HepG2 (cell line): ENCODE results near the gene MILR1. TPM values are rescaled to one million over a fixed set of nuclear protein-coding genes. Genes with fewer than 3 reads are reported as not detected.

Experiments
- ARID2 ChIP-seq: sonication (generic); formaldehyde crosslinking; IDR thresholded peaks from 2 replicates; pipeline ENCODE4 v1.8.1; 2022; ENCODE audit warnings: mild to moderate bottlenecking, missing genetic modification reagents, borderline replicate concordance
- CREB3 ChIP-seq: sonication (generic); formaldehyde crosslinking; IDR thresholded peaks from 2 replicates; pipeline ENCODE4 v1.5.0; 2020; ENCODE audit warnings: missing genetic modification reagents
- FLYWCH1 ChIP-seq: sonication (generic); formaldehyde crosslinking; IDR thresholded peaks from 2 replicates; pipeline ENCODE4 v1.8.1; 2023; ENCODE audit warnings: mild to moderate bottlenecking, missing genetic modification reagents
- HDAC1 ChIP-seq: sonication (generic); formaldehyde crosslinking; IDR thresholded peaks from 2 replicates; pipeline ENCODE4 v1.5.1; 2020; ENCODE audit warnings: mild to moderate bottlenecking, missing genetic modification reagents
- KLF16 ChIP-seq, 2 experiments: sonication (generic) in 1 of 2; formaldehyde crosslinking in 1 of 2; IDR thresholded peaks; 2 replicates each; pipeline versions ENCODE4 v1.6.1 to v1.8.0; 2016 to 2023; ENCODE audit warnings: missing genetic modification reagents in 2 of 2, missing compliant biosample characterization in 1 of 2
- MTA3 ChIP-seq: sonication (generic); formaldehyde crosslinking; IDR thresholded peaks from 2 replicates; pipeline ENCODE4 v1.4.0; 2020; ENCODE audit warnings: missing genetic modification reagents
- NCOA5 ChIP-seq: sonication (generic); formaldehyde crosslinking; IDR thresholded peaks from 2 replicates; pipeline ENCODE4 v1.4.0; 2020; ENCODE audit warnings: missing genetic modification reagents
- SAP130 ChIP-seq: IDR thresholded peaks from 2 replicates; pipeline ENCODE4 v1.6.1; 2016; ENCODE audit warnings: low read depth
- SMARCE1 ChIP-seq: fragments of 450-650 bp; IDR thresholded peaks from 2 replicates; pipeline ENCODE4 v1.6.1; 2017; ENCODE audit warnings: borderline replicate concordance
- STAG1 ChIP-seq: sonication (generic); formaldehyde crosslinking; IDR thresholded peaks from 2 replicates; pipeline ENCODE4 v1.4.0; 2020; ENCODE audit warnings: missing genetic modification reagents
- TAF1 ChIP-seq: sonication (generic); formaldehyde crosslinking; IDR thresholded peaks from 2 replicates; pipeline ENCODE4 v1.4.0; 2020; ENCODE audit warnings: missing genetic modification reagents
- ZBTB38 ChIP-seq: sonication (generic); formaldehyde crosslinking; IDR thresholded peaks from 2 replicates; pipeline ENCODE4 v1.5.1; 2020; ENCODE audit warnings: mild to moderate bottlenecking, missing genetic modification reagents
- ZBTB39 ChIP-seq: sonication (generic); formaldehyde crosslinking; IDR thresholded peaks from 2 replicates; pipeline ENCODE4 v1.5.0; 2020; ENCODE audit warnings: missing genetic modification reagents
- ZC3H4 ChIP-seq: sonication (generic); formaldehyde crosslinking; IDR thresholded peaks from 2 replicates; pipeline ENCODE4 v1.4.0; 2020; ENCODE audit warnings: missing genetic modification reagents, borderline replicate concordance
- ZFP41 ChIP-seq: sonication (generic); formaldehyde crosslinking; IDR thresholded peaks from 2 replicates; pipeline ENCODE4 v1.4.0; 2020; ENCODE audit warnings: mild to moderate bottlenecking, missing genetic modification reagents, borderline replicate concordance
- ZNF160 ChIP-seq: sonication (generic); formaldehyde crosslinking; IDR thresholded peaks from 2 replicates; pipeline ENCODE4 v1.8.0; 2022; ENCODE audit warnings: mild to moderate bottlenecking, inconsistent platforms, missing genetic modification reagents
- ZNF260 ChIP-seq: sonication (generic); formaldehyde crosslinking; IDR thresholded peaks from 2 replicates; pipeline ENCODE4 v1.4.0; 2020; ENCODE audit warnings: missing genetic modification reagents, low read depth, mild to moderate bottlenecking, borderline replicate concordance
- ZNF329 ChIP-seq: sonication (generic); formaldehyde crosslinking; IDR thresholded peaks from 2 replicates; pipeline ENCODE4 v1.9.0; 2021; ENCODE audit warnings: low read depth, mild to moderate bottlenecking, missing genetic modification reagents
- ZNF367 ChIP-seq: sonication (generic); formaldehyde crosslinking; IDR thresholded peaks from 2 replicates; pipeline ENCODE4 v1.4.0; 2020; ENCODE audit warnings: missing genetic modification reagents, borderline replicate concordance
- ZNF414 ChIP-seq: sonication (generic); formaldehyde crosslinking; IDR thresholded peaks from 2 replicates; pipeline ENCODE4 v1.5.0; 2020; ENCODE audit warnings: missing genetic modification reagents
- ZNF564 ChIP-seq: sonication (generic); formaldehyde crosslinking; IDR thresholded peaks from 2 replicates; pipeline ENCODE4 v1.8.1; 2023; ENCODE audit warnings: mild to moderate bottlenecking, missing genetic modification reagents
- ZNF614 ChIP-seq: IDR thresholded peaks from 2 replicates; pipeline ENCODE4 v1.6.1; 2018; ENCODE audit warnings: missing biosample characterization, missing genetic modification reagents, inconsistent platforms, borderline replicate concordance
- ZNF616 ChIP-seq: sonication (generic); formaldehyde crosslinking; IDR thresholded peaks from 2 replicates; pipeline ENCODE4 v1.5.0; 2020; ENCODE audit warnings: low read depth, mild to moderate bottlenecking, missing genetic modification reagents
- ZNF660 ChIP-seq: sonication (generic); formaldehyde crosslinking; IDR thresholded peaks from 2 replicates; pipeline ENCODE4 v1.5.1; 2020; ENCODE audit warnings: mild to moderate bottlenecking, low read depth, missing genetic modification reagents, borderline replicate concordance
- polyA plus RNA-seq, 8 experiments: library from polyadenylated mRNA; depleted of rRNA in 3 of 8; stranded (reverse) in 7 of 8; unstranded in 1 of 8; fragments of >200 nt; fragmentation: Illumina TruSeq in 4 of 8; extraction: Trizol in 4 of 8; gene quantifications; 2 replicates each; pipeline versions ENCODE4 v1.2.1 to v1.2.3, GENCODE V29; 2011 to 2016; ENCODE audit warnings: low read depth in 4 of 8, missing spikeins in 1 of 8, mixed read lengths in 1 of 8; ENCODE audit not compliant: insufficient read depth in 1 of 8
- total RNA-seq, 5 experiments: library from RNA; depleted of rRNA; stranded (reverse); fragments of >200 nt; fragmentation: Illumina TruSeq; extraction: Trizol; gene quantifications; 2 replicates each; pipeline ENCODE4 v1.2.3, GENCODE V29; 2016; ENCODE audit warnings: low read depth in 1 of 5
- TF ChIP-seq, protein P1 (sequence below): sonication (generic); formaldehyde crosslinking; IDR thresholded peaks from 2 replicates; pipeline ENCODE4 v1.8.1; 2023; ENCODE audit warnings: mild to moderate bottlenecking, inconsistent platforms, moderate library complexity, missing genetic modification reagents, borderline replicate concordance
- TF ChIP-seq, protein P2 (sequence below): sonication (generic); formaldehyde crosslinking; conservative IDR thresholded peaks from 2 replicates; pipeline ENCODE4 v1.8.1; 2023; ENCODE audit warnings: missing genetic modification reagents

MILR1 gene
- total and polyA plus RNA-seq, 2 of the 13 experiments (the other 11 are each of a cell fraction or from before 2014, with no cell fraction given): 0.27 to 1.7 TPM

- 0 out of 2 replicates have a peak, but pooled peaks have one; percentile 10 for TF ChIP-seq HDAC1 (CRISPR knock-in tag)
- TF ChIP-seq ZNF414 (CRISPR knock-in tag): no peak
- TF ChIP-seq SAP130: no peak
- no peak for TF ChIP-seq ZNF160
- no peak for TF ChIP-seq MTA3 (CRISPR knock-in tag)
- no peak for TF ChIP-seq ZFP41
- no peak for TF ChIP-seq ZNF564 (CRISPR knock-in tag)
- TF ChIP-seq, protein P1, sequence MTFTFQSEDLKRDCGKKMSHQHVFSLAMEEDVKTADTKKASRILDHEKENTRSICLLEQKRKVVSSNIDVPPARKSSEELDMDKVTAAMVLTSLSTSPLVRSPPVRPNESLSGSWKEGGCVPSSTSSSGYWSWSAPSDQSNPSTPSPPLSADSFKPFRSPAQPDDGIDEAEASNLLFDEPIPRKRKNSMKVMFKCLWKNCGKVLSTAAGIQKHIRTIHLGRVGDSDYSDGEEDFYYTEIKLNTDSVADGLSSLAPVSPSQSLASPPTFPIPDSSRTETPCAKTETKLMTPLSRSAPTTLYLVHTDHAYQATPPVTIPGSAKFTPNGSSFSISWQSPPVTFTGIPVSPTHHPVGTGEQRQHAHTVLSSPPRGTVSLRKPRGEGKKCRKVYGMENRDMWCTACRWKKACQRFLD (CRISPR knock-in tag): no peak
- TF ChIP-seq ZNF367 (CRISPR knock-in tag): no peak
- TF ChIP-seq ZC3H4 (CRISPR knock-in tag): no peak
- TF ChIP-seq ARID2 (CRISPR knock-in tag): no peak
- TF ChIP-seq STAG1 (CRISPR knock-in tag): peak; percentile 84
- TF ChIP-seq, protein P2, sequence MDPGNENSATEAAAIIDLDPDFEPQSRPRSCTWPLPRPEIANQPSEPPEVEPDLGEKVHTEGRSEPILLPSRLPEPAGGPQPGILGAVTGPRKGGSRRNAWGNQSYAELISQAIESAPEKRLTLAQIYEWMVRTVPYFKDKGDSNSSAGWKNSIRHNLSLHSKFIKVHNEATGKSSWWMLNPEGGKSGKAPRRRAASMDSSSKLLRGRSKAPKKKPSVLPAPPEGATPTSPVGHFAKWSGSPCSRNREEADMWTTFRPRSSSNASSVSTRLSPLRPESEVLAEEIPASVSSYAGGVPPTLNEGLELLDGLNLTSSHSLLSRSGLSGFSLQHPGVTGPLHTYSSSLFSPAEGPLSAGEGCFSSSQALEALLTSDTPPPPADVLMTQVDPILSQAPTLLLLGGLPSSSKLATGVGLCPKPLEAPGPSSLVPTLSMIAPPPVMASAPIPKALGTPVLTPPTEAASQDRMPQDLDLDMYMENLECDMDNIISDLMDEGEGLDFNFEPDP (CRISPR knock-in tag): no peak
- no peak for TF ChIP-seq TAF1 (CRISPR knock-in tag)
- TF ChIP-seq ZBTB39 (CRISPR knock-in tag): no peak
- no peak for TF ChIP-seq ZNF260 (CRISPR knock-in tag)
- TF ChIP-seq ZNF616 (CRISPR knock-in tag): no peak
- no peak for TF ChIP-seq FLYWCH1
- TF ChIP-seq ZNF614: peak; percentile 27; the same call in 1 of the 2 replicates
- TF ChIP-seq ZBTB38 (CRISPR knock-in tag): no peak
- TF ChIP-seq CREB3 (CRISPR knock-in tag): no peak
- no peak for TF ChIP-seq ZNF660 (CRISPR knock-in tag)
- no peak for TF ChIP-seq NCOA5 (CRISPR knock-in tag)
- TF ChIP-seq SMARCE1: no peak
- TF ChIP-seq ZNF329 (CRISPR knock-in tag): no peak
- peak in 1 of 2 experiments; percentile 49; a peak in 1 of 4 replicates for TF ChIP-seq KLF16 (CRISPR knock-in tag; IDR thresholded peaks at IDR 0.05)
These were observed 28.7 kb upstream of the MILR1 start (continued) for GRCh38 chr17:64420143-64420670.
